OCI-M1 (cell line): ENCODE results near the gene OBI1.

ENCODE experiments used
- DNase-seq: peaks from one replicate; lab custom pipeline; 2025; lab: John Stamatoyannopoulos, UW

Gene OBI1

DNA sequence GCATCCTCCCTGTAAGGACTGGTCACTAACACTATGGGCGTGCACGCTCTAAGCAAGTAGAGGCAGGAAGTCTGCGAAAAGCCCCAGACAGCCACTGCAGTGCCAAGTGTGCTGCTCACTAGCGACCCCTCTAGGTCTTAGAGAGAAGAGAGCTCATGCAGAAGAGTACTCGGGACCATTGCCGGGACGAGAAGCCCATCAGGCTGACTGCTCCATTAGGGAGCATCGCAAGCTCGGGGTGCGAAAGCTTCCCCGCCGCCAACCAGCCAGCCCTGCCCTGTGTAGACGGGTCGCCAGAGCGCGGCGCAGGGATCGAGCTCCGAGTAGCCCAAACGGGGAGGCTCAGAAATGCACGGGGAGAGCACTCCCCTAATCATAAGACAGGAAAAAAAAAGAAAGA lies 72.2 kb downstream of the OBI1 start:
- peak; percentile 19 for DNase-seq

- no peak for DNase-seq
Observed at GRCh38 chr13:78576261-78576660, 82.7 kb downstream of the OBI1 start.

DNA sequence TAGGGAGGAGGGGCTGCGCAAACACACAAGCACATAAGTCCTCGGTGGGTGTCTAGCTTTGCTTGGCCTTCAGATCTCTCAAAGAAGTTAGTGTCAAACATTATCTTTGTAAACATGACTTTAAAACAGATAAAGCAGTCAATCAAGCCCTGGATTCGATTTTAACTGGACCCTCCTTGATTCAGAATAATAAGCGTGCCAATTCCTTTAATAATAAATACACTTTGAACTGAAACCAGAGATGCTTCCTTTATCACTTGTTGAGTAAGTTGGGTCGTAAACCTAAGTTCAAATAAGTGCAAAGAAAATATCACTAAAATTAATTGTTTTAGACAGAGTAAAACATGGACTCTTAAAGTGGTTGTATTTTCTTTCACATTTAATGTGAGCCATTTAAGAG lies 86.5 kb downstream of the OBI1 start:
- no peak for DNase-seq

GRCh38 chr13:78569029-78569428 lies 89.9 kb downstream of the OBI1 start:
- DNase-seq: no peak

DNA sequence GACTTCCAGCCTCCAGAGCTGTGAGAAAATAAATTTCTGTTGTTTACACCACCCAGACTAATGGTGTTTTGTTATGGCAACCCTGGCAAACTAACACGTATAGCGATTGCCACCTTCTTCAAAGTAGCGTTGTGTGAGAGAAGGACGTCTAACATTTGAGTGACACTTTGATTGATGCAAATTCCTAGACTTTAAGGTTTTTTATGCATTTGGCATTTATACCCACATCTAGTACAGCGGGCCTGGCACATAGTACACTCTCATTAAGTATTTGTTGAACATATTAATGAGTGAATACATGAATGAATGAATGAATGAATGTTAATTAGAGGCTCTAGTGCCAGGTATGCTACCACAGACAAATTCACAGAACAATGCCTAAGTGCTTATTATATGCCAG lies 92.3 kb downstream of the OBI1 start:
- no peak for DNase-seq
